GM12878 (cell line): ENCODE data around the gene ANKRD23. TPM values are rescaled to one million over a fixed set of nuclear protein-coding genes. Genes with fewer than 3 reads are reported as not detected.

Source experiments
- ATF3 ChIP-seq: IDR thresholded peaks from 2 replicates; pipeline ENCODE4 v1.6.1; 2011; ENCODE audit warnings: low read depth, mild to moderate bottlenecking, low read length, moderate library complexity, borderline replicate concordance; ENCODE audit errors: extremely low read depth
- BACH1 ChIP-seq: fragments of 450-650 bp; IDR thresholded peaks from 2 replicates; pipeline ENCODE4 v1.6.1; 2017; ENCODE audit warnings: mild to moderate bottlenecking, borderline replicate concordance
- BHLHE40 ChIP-seq, 2 experiments: fragments of 450-650 bp in 1 of 2; IDR thresholded peaks; 2 replicates each; pipeline ENCODE4 v1.6.1; 2011 to 2017; ENCODE audit warnings: low read depth in 2 of 2, borderline replicate concordance in 1 of 2, improper control_type of control experiment in 1 of 2, low read length in 1 of 2, mild to moderate bottlenecking in 1 of 2
- CHD2 ChIP-seq: IDR thresholded peaks from 2 replicates; pipeline ENCODE4 v1.6.1; 2011; ENCODE audit warnings: low read depth, low read length, improper control_type of control experiment, borderline replicate concordance
- DPF2 ChIP-seq: fragments of 450-650 bp; IDR thresholded peaks from 2 replicates; pipeline ENCODE4 v1.6.1; 2017; ENCODE audit warnings: mild to moderate bottlenecking
- EED ChIP-seq: sonication (generic); IDR thresholded peaks from 2 replicates; pipeline ENCODE4 v1.6.1; 2016; ENCODE audit warnings: antibody characterized with exemption, low read depth
- EGR1 ChIP-seq, 2 experiments: IDR thresholded peaks; 1 replicate in 1 of 2; 2 replicates in 1 of 2; pipeline ENCODE4 v1.6.1; 2011 to 2012; ENCODE audit warnings: low read depth in 2 of 2, low read length in 2 of 2, borderline replicate concordance in 1 of 2, mild to moderate bottlenecking in 1 of 2, moderate library complexity in 1 of 2
- FOXM1 ChIP-seq: IDR thresholded peaks from 2 replicates; pipeline ENCODE4 v1.6.1; 2012; ENCODE audit warnings: low read depth, mild to moderate bottlenecking, inconsistent platforms, low read length, moderate library complexity
- HDAC6 ChIP-seq: fragments of 200-600 bp; sonication (generic); IDR thresholded peaks from one replicate; pipeline ENCODE4 v1.8.0; 2017; ENCODE audit warnings: antibody characterized with exemption; ENCODE audit not compliant: unreplicated experiment
- IKZF1 ChIP-seq: fragments of 450-650 bp; conservative IDR thresholded peaks from 2 replicates; pipeline ENCODE4 v1.6.1; 2017; ENCODE audit warnings: antibody characterized with exemption, mild to moderate bottlenecking
- IKZF2 ChIP-seq, 2 experiments: fragments of 450-650 bp; IDR thresholded peaks; 2 replicates each; pipeline ENCODE4 v1.6.1; 2017; ENCODE audit warnings: mild to moderate bottlenecking in 2 of 2, moderate library complexity in 2 of 2
- LARP7 ChIP-seq: fragments of 450-650 bp; IDR thresholded peaks from 2 replicates; pipeline ENCODE4 v1.6.1; 2017; ENCODE audit warnings: mild to moderate bottlenecking
- MEF2A ChIP-seq: IDR thresholded peaks from 2 replicates; pipeline ENCODE4 v1.6.1; 2011; ENCODE audit warnings: low read depth, mild to moderate bottlenecking, low read length, moderate library complexity; ENCODE audit not compliant: insufficient read depth
- MTA2 ChIP-seq: fragments of 450-650 bp; IDR thresholded peaks from 2 replicates; pipeline ENCODE4 v1.6.1; 2016; ENCODE audit warnings: low read depth, mild to moderate bottlenecking, moderate library complexity
- NBN ChIP-seq: fragments of 450-650 bp; IDR thresholded peaks from 2 replicates; pipeline ENCODE4 v1.6.1; 2016
- NKRF ChIP-seq: fragments of 450-650 bp; conservative IDR thresholded peaks from 2 replicates; pipeline ENCODE4 v1.6.1; 2017; ENCODE audit warnings: mild to moderate bottlenecking, moderate library complexity
- NR2F1 ChIP-seq: fragments of 450-650 bp; conservative IDR thresholded peaks from 2 replicates; pipeline ENCODE4 v1.6.1; 2017; ENCODE audit warnings: mild to moderate bottlenecking
- PAX5 ChIP-seq: IDR thresholded peaks from 2 replicates; pipeline ENCODE4 v1.6.1; 2011; ENCODE audit warnings: low read depth, low read length, borderline replicate concordance
- PML ChIP-seq: IDR thresholded peaks from 2 replicates; pipeline ENCODE4 v1.6.1; 2012; ENCODE audit warnings: low read length, inconsistent platforms
- POLR2A ChIP-seq: IDR thresholded peaks from 2 replicates; pipeline ENCODE4 v1.6.1; 2011; ENCODE audit warnings: low read depth, mild to moderate bottlenecking, low read length
- POLR2AphosphoS2 ChIP-seq: IDR thresholded peaks from 2 replicates; pipeline ENCODE4 v1.6.1; 2011; ENCODE audit warnings: low read depth, mild to moderate bottlenecking, low read length, improper control_type of control experiment, moderate library complexity
- POLR2AphosphoS5 ChIP-seq: IDR thresholded peaks from 2 replicates; pipeline ENCODE4 v1.6.1; 2011; ENCODE audit warnings: mild to moderate bottlenecking, low read length, inconsistent platforms
- POU2F2 ChIP-seq: IDR thresholded peaks from 3 replicates; pipeline ENCODE4 v1.6.1; 2011; ENCODE audit warnings: low read depth, mild to moderate bottlenecking, low read length, borderline replicate concordance
- RELA ChIP-seq: fragments of 450-650 bp; IDR thresholded peaks from 2 replicates; pipeline ENCODE4 v1.8.0; 2014; ENCODE audit warnings: borderline replicate concordance; ENCODE audit not compliant: partially characterized antibody
- SIX5 ChIP-seq: IDR thresholded peaks from 2 replicates; pipeline ENCODE4 v1.6.1; 2011; ENCODE audit warnings: mild to moderate bottlenecking, low read depth, low read length, moderate library complexity; ENCODE audit not compliant: severe bottlenecking
- SMARCA5 ChIP-seq: fragments of 450-650 bp; IDR thresholded peaks from 2 replicates; pipeline ENCODE4 v1.6.1; 2017; ENCODE audit warnings: mild to moderate bottlenecking
- SPI1 ChIP-seq: IDR thresholded peaks from 2 replicates; pipeline ENCODE4 v1.6.1; 2011; ENCODE audit warnings: low read depth, mild to moderate bottlenecking, low read length, moderate library complexity, borderline replicate concordance; ENCODE audit not compliant: insufficient read depth
- TBL1XR1 ChIP-seq: IDR thresholded peaks from 2 replicates; pipeline ENCODE4 v1.6.1; 2012; ENCODE audit warnings: low read depth, low read length, improper control_type of control experiment
- USF1 ChIP-seq: IDR thresholded peaks from 2 replicates; pipeline ENCODE4 v1.6.1; 2011; ENCODE audit warnings: borderline replicate concordance, low read depth, mild to moderate bottlenecking, moderate library complexity, mixed read lengths, low read length; ENCODE audit not compliant: insufficient read depth; ENCODE audit errors: extremely low read length
- polyA plus RNA-seq, 11 experiments: library from polyadenylated mRNA; depleted of rRNA in 4 of 11; unstranded in 6 of 11; stranded (reverse) in 5 of 11; fragments of >200 nt; fragmentation: Nextera tagmentation in 4 of 11; fragmentation: Illumina TruSeq in 1 of 11; extraction: Ambion mirVana in 4 of 11; extraction: Trizol in 1 of 11; gene quantifications; 1 replicate in 1 of 11; 2 replicates in 10 of 11; pipeline versions ENCODE4 v1.2.1 to v1.2.3, GENCODE V29; 2011 to 2016; ENCODE audit warnings: inconsistent platforms in 2 of 11, missing spikeins in 2 of 11, low read depth in 1 of 11
- total RNA-seq, 4 experiments: library from RNA; depleted of rRNA in 3 of 4; stranded (reverse); fragments of >200 nt in 3 of 4; fragmentation: Illumina TruSeq in 1 of 4; extraction: Trizol in 1 of 4; gene quantifications; 2 replicates each; pipeline versions ENCODE4 v1.2.1 to v1.2.3, GENCODE V29; 2013 to 2021

Gene ANKRD23
- total and polyA plus RNA-seq, 10 of the 15 experiments (the other 5 are each of a cell fraction or from before 2014, with no cell fraction given): 0.34 to 5.3 (median 2.7) TPM

DNA sequence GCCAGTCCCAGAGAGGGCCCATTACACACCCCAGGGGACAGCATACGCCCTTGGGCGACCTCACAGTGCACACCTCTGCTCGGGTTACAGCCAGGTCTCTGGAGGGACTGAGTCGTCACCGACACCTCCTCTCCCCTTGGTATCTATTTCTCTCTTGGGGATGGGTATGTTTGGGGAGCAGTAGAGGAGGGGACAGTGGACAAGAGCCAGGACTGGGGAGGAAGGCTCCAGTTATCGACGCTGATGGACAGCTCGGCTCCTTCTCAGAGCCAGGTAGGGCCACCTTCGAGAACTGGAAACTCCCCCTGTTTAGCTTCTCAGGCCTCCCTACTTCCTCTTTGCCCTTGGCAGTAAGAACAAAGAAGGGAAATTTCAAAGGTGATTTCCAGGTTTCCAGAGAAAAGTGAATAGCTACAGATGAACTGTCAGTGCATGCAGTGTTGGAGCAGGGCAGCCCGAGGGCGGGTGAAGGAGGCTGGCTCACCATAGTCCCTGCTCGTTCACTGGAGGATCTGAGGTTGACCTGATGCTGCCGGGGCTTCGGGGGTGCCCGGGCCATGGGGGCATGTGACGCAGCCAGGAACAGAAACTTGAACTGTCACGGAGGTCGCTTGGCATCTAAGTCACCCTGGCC is 30.5 kb upstream of the ANKRD23 start (continued):
- TF ChIP-seq POLR2AphosphoS2 (peak; percentile 33; the same call in 1 of the 2 replicates), TBL1XR1 (0 out of 2 replicates have a peak, but pooled peaks have one; percentile 21), NKRF (0 out of 2 replicates have a peak, but pooled peaks have one; percentile 30), MEF2A (no peak), SPI1 (peak; percentile 72), SMARCA5 (no peak), RELA (peak; percentile 96), ATF3 (no peak), IKZF1 (peak; percentile 73), CHD2 (0 out of 2 replicates have a peak, but pooled peaks have one; percentile 18), LARP7 (no peak; the same call in 1 of the 2 replicates), NR2F1 (peak; percentile 93), MTA2 (peak; percentile 60; the same call in 1 of the 2 replicates), PML (no peak), IKZF2 (IDR thresholded peaks at IDR 0.05) (peak; percentile 67 to 73), POLR2AphosphoS5 (peak; percentile 61; the same call in 1 of the 2 replicates), HDAC6 (no peak), FOXM1 (0 out of 2 replicates have a peak, but pooled peaks have one; percentile 22), EGR1 (IDR thresholded peaks at IDR 0.05; ENCODE audit: borderline replicate concordance in 1 of 2, low read depth in 2 of 2, low read length in 2 of 2) (no peak), POLR2A (peak; percentile 52), NBN (0 out of 2 replicates have a peak, but pooled peaks have one; percentile 52), USF1 (peak; percentile 38), SIX5 (no peak), BHLHE40 (IDR thresholded peaks at IDR 0.05; ENCODE audit: borderline replicate concordance in 1 of 2, low read depth in 2 of 2, low read length in 1 of 2) (peak; percentile 40 to 71; a peak in 2 of 4 replicates), PAX5 (peak; percentile 16; the same call in 1 of the 2 replicates), POU2F2 (0 out of 3 replicates have a peak, but pooled peaks have one; percentile 9), EED (peak; percentile 75), BACH1 (0 out of 2 replicates have a peak, but pooled peaks have one; percentile 23), DPF2 (peak; percentile 73)
